Measurements from ENCODE around the gene KCNJ10.
A peak's percentile ranks its signal among the peaks of the same experiment; 100 is the strongest.

The KCNJ10 gene

GRCh38 chr1:160083968-160084770, 14.2 kb upstream of the KCNJ10 start:
- peak; percentile 49 for DNase-seq (ENCODE audit: low read depth)

- DNase-seq (ENCODE audit: low read depth): no peak
Observed at GRCh38 chr1:160082926-160083325, 13.0 kb upstream of the KCNJ10 start.

GRCh38 chr1:160082487-160082886, 12.5 kb upstream of the KCNJ10 start:
- no peak for DNase-seq (ENCODE audit: low read depth)

GRCh38 chr1:160081261-160081936, 11.4 kb upstream of the KCNJ10 start, which contains the start of gene KCNJ9:
TSS of gene KCNJ9 (plus strand) at chr1:160081538. CDS start at chr1:160084031, 2,493 bp downstream.
- DNase-seq (ENCODE audit: low read depth): no peak

GRCh38 chr1:160080381-160081100, 10.6 kb upstream of the KCNJ10 start:
- DNase-seq (ENCODE audit: low read depth): no peak

- no peak for DNase-seq (ENCODE audit: low read depth)
Observed at GRCh38 chr1:160079448-160079847, 9.5 kb upstream of the KCNJ10 start.

GRCh38 chr1:160078512-160079195, 8.7 kb upstream of the KCNJ10 start:
- peak; percentile 36 for DNase-seq (ENCODE audit: low read depth)

GRCh38 chr1:160077486-160077885, 7.5 kb upstream of the KCNJ10 start:
- no peak for DNase-seq (ENCODE audit: low read depth)

GRCh38 chr1:160076295-160076694, 6.3 kb upstream of the KCNJ10 start:
- DNase-seq (ENCODE audit: low read depth): no peak

GRCh38 chr1:160075836-160076235, 5.9 kb upstream of the KCNJ10 start:
- DNase-seq (ENCODE audit: low read depth): no peak

- no peak for DNase-seq (ENCODE audit: low read depth)
Observed at GRCh38 chr1:160074865-160075264, 4.9 kb upstream of the KCNJ10 start.

GRCh38 chr1:160071289-160071688, 1.3 kb upstream of the KCNJ10 start:
- DNase-seq (ENCODE audit: low read depth): no peak

GRCh38 chr1:160070243-160071163, 543 bp upstream of the KCNJ10 start:
- DNase-seq (ENCODE audit: low read depth): peak; percentile 62

- DNase-seq (ENCODE audit: low read depth): no peak
Observed at GRCh38 chr1:160068225-160068624, 1.7 kb downstream of the KCNJ10 start.

GRCh38 chr1:160066829-160067745, 2.9 kb downstream of the KCNJ10 start:
- DNase-seq (ENCODE audit: low read depth): no peak

- DNase-seq (ENCODE audit: low read depth): no peak
Observed at GRCh38 chr1:160064746-160065145, 5.2 kb downstream of the KCNJ10 start.

GRCh38 chr1:160064164-160064563, 5.8 kb downstream of the KCNJ10 start:
- DNase-seq (ENCODE audit: low read depth): no peak

- no peak for DNase-seq (ENCODE audit: low read depth)
Observed at GRCh38 chr1:160063176-160063575, 6.8 kb downstream of the KCNJ10 start.

GRCh38 chr1:160062230-160062532, 7.8 kb downstream of the KCNJ10 start:
- no peak for DNase-seq (ENCODE audit: low read depth)
